Caco-2 (cell line): Measurements from ENCODE around the gene TMEM141. TPM values are rescaled to one million over a fixed set of nuclear protein-coding genes. Genes with fewer than 3 reads are reported as not detected.

Source experiments
- BruUV-seq: library from RNA; stranded (reverse); fragments of 400-500 nt; replicated peaks from 2 replicates; lab custom pipeline; 2021; lab: Mats Ljungman, UMichigan
- CTCF ChIA-PET: fragments of 300-600 bp; sonication (Branson Sonifier 250); formaldehyde crosslinking; loops from one replicate; lab custom pipeline; 2022; ENCODE audit warnings: antibody characterized with exemption; lab: Charles Lee
- POLR2A ChIA-PET: fragments of 300-600 bp; sonication (Branson Sonifier 250); formaldehyde crosslinking; loops from one replicate; lab custom pipeline; 2022; ENCODE audit warnings: antibody characterized with exemption; lab: Charles Lee
- DNase-seq, 2 experiments: peaks; one replicate each; pipeline versions ENCODE4 v3.0.0 to v3.0.0-alpha.2; 2020 to 2022
- H3K27me3 ChIP-seq: replicated peaks from 2 replicates; pipeline ENCODE4 v1.6.0; 2011; ENCODE audit warnings: low read length; ENCODE audit not compliant: control insufficient read depth, insufficient read depth
- H3K36me3 ChIP-seq: 2 replicates; pipeline ENCODE4 v1.5.1; 2011; ENCODE audit warnings: low read length; ENCODE audit not compliant: control insufficient read depth, insufficient read depth
- H3K4me1 ChIP-seq: fragments of 250-450 bp; sonication (Bioruptor Pico); 2 replicates; pipeline ENCODE4 v1.5.1; 2020; ENCODE audit warnings: mild to moderate bottlenecking
- H3K4me3 ChIP-seq: 2 replicates; pipeline ENCODE4 v1.5.1; 2011; ENCODE audit warnings: low read depth, mild to moderate bottlenecking, control low read depth, low read length
- H3K9me3 ChIP-seq: fragments of 250-450 bp; sonication (Bioruptor Pico); 2 replicates; pipeline ENCODE4 v1.5.1; 2020; ENCODE audit warnings: mild to moderate bottlenecking, moderate library complexity
- H3K27ac Mint-ChIP-seq: one replicate; pipeline ENCODE4 v1.8.0; 2022; ENCODE audit warnings: mixed read lengths; ENCODE audit not compliant: unreplicated experiment
- H3K27me3 Mint-ChIP-seq: one replicate; pipeline ENCODE4 v1.8.0; 2022; ENCODE audit warnings: mixed read lengths; ENCODE audit not compliant: insufficient read depth, unreplicated experiment
- H3K36me3 Mint-ChIP-seq: one replicate; pipeline ENCODE4 v1.8.0; 2022; ENCODE audit warnings: mild to moderate bottlenecking, mixed read lengths; ENCODE audit not compliant: insufficient read depth, unreplicated experiment
- H3K4me1 Mint-ChIP-seq: one replicate; pipeline ENCODE4 v1.8.0; 2022; ENCODE audit warnings: low read depth, mixed read lengths; ENCODE audit not compliant: unreplicated experiment
- H3K4me3 Mint-ChIP-seq: one replicate; pipeline ENCODE4 v1.8.0; 2022; ENCODE audit warnings: mild to moderate bottlenecking, moderate library complexity, mixed read lengths; ENCODE audit not compliant: unreplicated experiment
- H3K9me3 Mint-ChIP-seq: one replicate; pipeline ENCODE4 v1.8.0; 2022; ENCODE audit warnings: mixed read lengths; ENCODE audit not compliant: unreplicated experiment
- intact Hi-C: fragments of 100-400 bp; cut with micrococcal nuclease; formaldehyde crosslinking; loops from one replicate; pipeline ENCODE4 v1.10.0; 2022; ENCODE audit not compliant: unreplicated experiment
- total RNA-seq: library from RNA; stranded (reverse); gene quantifications from 2 replicates; pipeline ENCODE4 v1.2.3, GENCODE V29; 2022
- TF ChIP-seq, protein P1 (sequence below), 2 experiments: fragments of 200-600 bp in 1 of 2; IDR thresholded peaks; 1 replicate in 1 of 2; 2 replicates in 1 of 2; pipeline versions ENCODE4 v1.5.1 to v1.8.0; 2011 to 2022; ENCODE audit warnings: antibody characterized with exemption in 1 of 2, control low read depth in 1 of 2, inconsistent platforms in 1 of 2, low read depth in 1 of 2, low read length in 1 of 2, mild to moderate bottlenecking in 1 of 2, moderate library complexity in 1 of 2; ENCODE audit not compliant: insufficient read depth in 1 of 2, severe bottlenecking in 1 of 2, unreplicated experiment in 1 of 2

Gene TMEM141
- total RNA-seq, 1 experiment from 2014 or later = 107 TPM

DNA sequence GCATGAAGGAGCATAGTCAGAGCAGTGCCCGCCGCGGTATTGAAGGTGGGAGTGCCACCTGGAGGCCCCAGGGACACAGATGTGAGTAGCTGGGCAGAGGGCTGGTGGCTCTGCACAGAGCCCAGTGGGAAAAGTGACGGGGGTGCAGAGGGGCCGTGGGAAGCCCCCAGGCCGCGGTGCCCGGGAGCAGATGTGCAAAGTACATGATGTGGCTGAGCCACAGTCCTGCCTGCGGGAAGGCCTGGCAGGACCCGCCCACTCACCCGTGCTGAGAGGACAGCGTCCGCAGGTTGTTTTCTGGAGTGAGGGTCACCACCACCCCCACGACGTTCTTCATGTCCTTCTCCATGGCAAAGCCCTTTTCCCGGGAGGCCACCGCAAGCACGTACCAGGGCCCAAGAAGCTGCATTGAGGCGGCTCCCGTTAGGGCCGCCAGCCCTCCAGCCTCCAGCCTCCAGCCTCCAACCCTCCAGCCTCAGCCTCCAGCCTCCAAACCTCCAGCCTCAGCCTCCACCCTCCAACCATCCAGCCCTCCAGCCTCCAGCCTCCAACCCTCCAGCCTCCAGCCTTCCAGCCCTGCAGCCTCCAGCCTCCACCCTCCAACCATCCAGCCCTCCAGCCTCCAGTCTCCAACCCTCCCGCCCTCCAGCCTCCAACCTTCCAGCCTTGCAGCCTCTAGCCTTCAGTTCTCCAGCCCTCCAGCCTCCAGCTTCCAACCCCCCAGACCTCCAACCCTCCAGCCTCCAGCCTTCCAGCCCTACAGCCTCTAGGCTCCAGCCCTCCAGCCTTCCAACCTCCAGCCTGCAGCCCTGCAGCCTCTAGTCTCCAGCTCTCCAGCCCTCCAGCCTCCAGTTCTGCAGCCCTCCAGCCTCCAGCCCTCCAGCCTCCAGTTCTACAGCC lies 43.7 kb upstream of the TMEM141 start:
- Mint-ChIP-seq H3K27me3 (no peaks in the 10 kb centered on the region), H3K36me3 (no peaks in the 10 kb centered on the region), H3K4me3 (no peak overlapping the region), H3K9me3 (peaks cover 21% of the 10 kb centered on the region), H3K4me1 (no peaks in the 10 kb centered on the region), H3K27ac (no peak overlapping the region)
- CTCF ChIA-PET = no interaction called here
- Histone ChIP-seq H3K4me1 (no peaks in the 10 kb centered on the region), H3K9me3 (peaks cover 10% of the 10 kb centered on the region), H3K36me3 (no peaks in the 10 kb centered on the region), H3K27me3 (no peaks in the 10 kb centered on the region), H3K4me3 (no peak overlapping the region)
- TF ChIP-seq, protein P1, sequence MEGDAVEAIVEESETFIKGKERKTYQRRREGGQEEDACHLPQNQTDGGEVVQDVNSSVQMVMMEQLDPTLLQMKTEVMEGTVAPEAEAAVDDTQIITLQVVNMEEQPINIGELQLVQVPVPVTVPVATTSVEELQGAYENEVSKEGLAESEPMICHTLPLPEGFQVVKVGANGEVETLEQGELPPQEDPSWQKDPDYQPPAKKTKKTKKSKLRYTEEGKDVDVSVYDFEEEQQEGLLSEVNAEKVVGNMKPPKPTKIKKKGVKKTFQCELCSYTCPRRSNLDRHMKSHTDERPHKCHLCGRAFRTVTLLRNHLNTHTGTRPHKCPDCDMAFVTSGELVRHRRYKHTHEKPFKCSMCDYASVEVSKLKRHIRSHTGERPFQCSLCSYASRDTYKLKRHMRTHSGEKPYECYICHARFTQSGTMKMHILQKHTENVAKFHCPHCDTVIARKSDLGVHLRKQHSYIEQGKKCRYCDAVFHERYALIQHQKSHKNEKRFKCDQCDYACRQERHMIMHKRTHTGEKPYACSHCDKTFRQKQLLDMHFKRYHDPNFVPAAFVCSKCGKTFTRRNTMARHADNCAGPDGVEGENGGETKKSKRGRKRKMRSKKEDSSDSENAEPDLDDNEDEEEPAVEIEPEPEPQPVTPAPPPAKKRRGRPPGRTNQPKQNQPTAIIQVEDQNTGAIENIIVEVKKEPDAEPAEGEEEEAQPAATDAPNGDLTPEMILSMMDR (IDR thresholded peaks at IDR 0.05; ENCODE audit: insufficient read depth in 1 of 2, low read depth in 1 of 2, low read length in 1 of 2, severe bottlenecking in 1 of 2, unreplicated experiment in 1 of 2) = no peak
- POLR2A ChIA-PET = no interaction called here
- intact Hi-C loops = no loop called here
- BruUV-seq = no TSS peak
- no peak for DNase-seq

DNA sequence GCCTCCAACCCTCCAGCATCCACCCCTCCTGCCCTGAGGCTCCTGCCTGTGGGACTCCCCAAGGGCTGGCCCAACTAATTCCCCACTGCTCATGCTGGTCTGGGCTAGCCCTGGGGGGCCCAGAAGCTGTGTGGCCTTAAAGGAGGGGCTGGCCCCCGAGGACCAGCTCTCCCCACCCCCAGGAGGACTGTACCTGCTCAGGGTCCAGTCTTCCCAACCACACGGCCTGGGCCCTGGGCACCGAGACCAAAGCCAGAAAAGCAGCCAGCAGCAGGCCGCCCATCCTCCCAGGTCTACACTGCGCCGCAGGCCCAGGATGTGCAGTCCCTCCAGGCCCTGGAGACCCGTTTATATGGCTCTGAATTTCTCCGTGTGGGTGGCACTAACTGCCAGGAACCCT lies 42.9 kb upstream of the TMEM141 start, which contains the start of gene LCN6:
Gene LCN6, minus strand, starts transcription at position 325 of the 400 bp plus-strand sequence. Its CDS starts 42 bp downstream, at position 283.
- Mint-ChIP-seq H3K4me1 (no peaks in the 10 kb centered on the region), H3K27me3 (no peaks in the 10 kb centered on the region), H3K4me3 (no peak within 1 kb of the TSS), H3K36me3 (no peaks in the 10 kb centered on the region), H3K9me3 (peaks cover 28% of the 10 kb centered on the region), H3K27ac (no peak within 1 kb of the TSS)
- intact Hi-C loops = no loop called here
- CTCF ChIA-PET = no interaction called here
- H3K9me3 ChIP-seq = peaks cover 13% of the 10 kb centered on the region
- no TSS peak for BruUV-seq
- no peak within 1 kb of the TSS for H3K4me3 ChIP-seq
- no peak for DNase-seq
- POLR2A ChIA-PET = no interaction called here
- TF ChIP-seq, protein P1 (IDR thresholded peaks at IDR 0.05; ENCODE audit: insufficient read depth in 1 of 2, low read depth in 1 of 2, low read length in 1 of 2, severe bottlenecking in 1 of 2, unreplicated experiment in 1 of 2) = no peak
- H3K27me3 ChIP-seq = no peaks in the 10 kb centered on the region
- H3K4me1 ChIP-seq = no peaks in the 10 kb centered on the region
- H3K36me3 ChIP-seq = no peaks in the 10 kb centered on the region

DNA sequence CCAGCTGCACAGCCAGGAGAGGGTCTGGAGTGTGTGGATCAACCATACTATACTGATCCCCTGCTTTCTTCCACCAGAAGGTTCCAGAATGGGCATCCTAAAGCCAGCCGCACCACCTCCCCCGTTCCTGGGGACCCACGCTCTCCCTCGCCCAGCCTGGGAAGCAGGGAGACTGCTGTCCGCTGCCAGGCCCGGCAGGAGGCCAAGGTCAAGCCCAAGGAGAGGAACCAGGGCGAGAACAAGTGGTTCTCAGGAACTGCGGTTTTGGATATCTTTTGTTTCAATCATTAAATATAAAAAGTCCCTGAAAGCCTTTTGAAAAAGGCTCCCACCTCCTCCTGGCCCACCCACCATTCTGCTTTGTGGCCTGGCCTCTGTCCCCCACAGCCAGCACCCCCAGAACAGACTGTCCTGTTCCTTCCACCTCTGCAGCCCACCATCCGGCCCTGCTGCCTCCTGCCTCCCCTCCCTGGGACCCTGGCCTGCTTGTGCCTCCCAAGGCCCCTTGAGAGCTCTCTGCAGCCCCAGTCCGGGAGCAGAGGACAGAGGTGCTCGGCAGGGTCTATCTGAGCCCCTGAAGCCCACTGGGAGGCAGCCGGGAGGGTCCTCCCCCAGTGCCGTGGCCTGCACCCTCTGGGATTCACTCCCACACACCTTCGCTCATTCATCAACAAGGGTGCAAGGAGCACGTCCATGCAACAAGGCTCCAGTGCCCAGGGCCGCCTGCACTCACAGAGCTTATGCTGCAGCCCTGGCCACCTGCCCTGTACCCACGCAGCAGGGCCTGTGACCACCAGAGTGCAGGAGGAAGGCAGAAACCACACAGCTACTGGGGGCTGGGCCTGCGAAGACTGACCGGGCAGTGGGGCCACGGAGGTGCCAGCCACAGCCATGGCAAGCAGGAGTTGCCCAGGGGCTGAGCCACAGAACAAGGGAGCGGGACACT lies 42.2 kb upstream of the TMEM141 start:
- TF ChIP-seq, protein P1 (IDR thresholded peaks at IDR 0.05; ENCODE audit: insufficient read depth in 1 of 2, low read depth in 1 of 2, low read length in 1 of 2, severe bottlenecking in 1 of 2, unreplicated experiment in 1 of 2) = no peak
- ChIA-PET POLR2A (no interaction called here), CTCF (no interaction called here)
- Histone ChIP-seq H3K4me1 (no peaks in the 10 kb centered on the region), H3K27me3 (no peaks in the 10 kb centered on the region), H3K36me3 (no peaks in the 10 kb centered on the region), H3K9me3 (peaks cover 13% of the 10 kb centered on the region), H3K4me3 (no peak overlapping the region)
- Mint-ChIP-seq H3K36me3 (no peaks in the 10 kb centered on the region), H3K4me1 (no peaks in the 10 kb centered on the region), H3K4me3 (no peak overlapping the region), H3K27ac (no peak overlapping the region), H3K27me3 (no peaks in the 10 kb centered on the region), H3K9me3 (peaks cover 28% of the 10 kb centered on the region)
- intact Hi-C loops = no loop called here
- no TSS peak for BruUV-seq
- DNase-seq = no peak
